A673 (cell line): Measurements from ENCODE around the gene TMEM108.

Experiments used
- CTCF ChIP-seq: fragments of 300-800, 200-600 bp; sonication (generic); conservative IDR thresholded peaks from 2 replicates; pipeline ENCODE4 v1.5.1; 2017; ENCODE audit warnings: low read depth, mild to moderate bottlenecking, antibody characterized with exemption, low read length, moderate library complexity, mixed read lengths
- EZH2 ChIP-seq: fragments of 200-600 bp; sonication (generic); IDR thresholded peaks from 2 replicates; pipeline ENCODE4 v1.6.1; 2017; ENCODE audit warnings: borderline replicate concordance, low read depth, mild to moderate bottlenecking, mixed read lengths, antibody characterized with exemption, low read length; ENCODE audit not compliant: poor library complexity, severe bottlenecking

GRCh38 chr3:133303430-133303829 is 265.2 kb downstream of the TMEM108 start:
- TF ChIP-seq CTCF, result no peak
- TF ChIP-seq EZH2, result no peak
